GM12873 (cell line): ENCODE data around the gene DDX25.

Experiments used
- CTCF ChIP-seq: IDR thresholded peaks from 2 replicates; pipeline ENCODE4 v1.5.1; 2012; ENCODE audit warnings: low read depth, mild to moderate bottlenecking, moderate library complexity, low read length, control low read depth; ENCODE audit not compliant: insufficient read depth; ENCODE audit errors: missing control alignments

Gene DDX25

GRCh38 chr11:125933030-125933813 is 28.9 kb downstream of the DDX25 start:
- no peak for TF ChIP-seq CTCF

GRCh38 chr11:125934473-125934872 is 30.2 kb downstream of the DDX25 start:
- TF ChIP-seq CTCF: no peak

- no peak for TF ChIP-seq CTCF
Observed at GRCh38 chr11:125935056-125935455, 30.7 kb downstream of the DDX25 start.

- TF ChIP-seq CTCF: no peak
Observed at GRCh38 chr11:125935618-125936199, 31.4 kb downstream of the DDX25 start.

- TF ChIP-seq CTCF: no peak
Observed at GRCh38 chr11:125938418-125938817, 34.1 kb downstream of the DDX25 start.

- TF ChIP-seq CTCF: no peak
Observed at GRCh38 chr11:125939081-125939521, 34.8 kb downstream of the DDX25 start.

- no peak for TF ChIP-seq CTCF
Observed at GRCh38 chr11:125940145-125940544, 35.8 kb downstream of the DDX25 start.
